ENCODE data around the gene C1QA. TPM values are rescaled to one million over a fixed set of nuclear protein-coding genes. Genes with fewer than 3 reads are reported as not detected.

Gene C1QA
- total and polyA plus RNA-seq, 2 of the 4 experiments (the other 2 are of a cell fraction): not detected

DNA sequence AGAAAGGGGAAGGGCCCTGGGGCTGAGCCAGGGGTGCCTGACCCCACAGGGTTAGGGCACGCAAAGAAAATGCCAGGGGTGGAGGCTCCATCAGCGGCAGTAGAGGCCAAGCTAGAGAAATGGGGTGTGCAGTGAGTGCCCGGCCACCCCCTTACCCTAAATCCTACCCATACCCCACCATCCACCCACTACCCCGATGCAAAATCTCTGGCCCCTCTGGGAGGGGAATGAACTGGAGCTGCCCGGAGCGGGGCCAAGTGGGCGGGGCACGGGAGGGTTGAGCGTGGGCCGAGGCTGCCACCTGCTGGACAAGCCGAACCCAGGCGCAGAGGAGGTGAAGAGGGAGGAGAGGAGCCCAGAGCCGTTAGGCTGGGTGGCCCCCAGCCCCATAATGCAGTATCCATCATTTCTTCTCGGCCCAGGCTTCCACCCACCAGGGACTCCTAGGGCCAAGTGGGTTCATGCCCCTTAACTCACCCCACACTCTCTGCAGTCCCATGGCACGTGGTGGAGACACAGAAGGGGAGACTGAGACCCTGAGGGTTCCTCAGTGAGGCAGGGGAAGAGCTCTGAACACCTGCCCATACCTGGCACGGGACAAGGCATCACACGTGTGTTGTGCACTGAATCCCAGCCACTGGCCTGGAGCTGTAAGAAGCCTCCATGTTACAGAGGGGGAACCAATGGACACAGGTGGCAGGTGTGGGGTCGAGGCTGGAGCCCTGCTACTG lies 5.6 kb downstream of the C1QA start (continued):
- TF ChIP-seq, protein P1, sequence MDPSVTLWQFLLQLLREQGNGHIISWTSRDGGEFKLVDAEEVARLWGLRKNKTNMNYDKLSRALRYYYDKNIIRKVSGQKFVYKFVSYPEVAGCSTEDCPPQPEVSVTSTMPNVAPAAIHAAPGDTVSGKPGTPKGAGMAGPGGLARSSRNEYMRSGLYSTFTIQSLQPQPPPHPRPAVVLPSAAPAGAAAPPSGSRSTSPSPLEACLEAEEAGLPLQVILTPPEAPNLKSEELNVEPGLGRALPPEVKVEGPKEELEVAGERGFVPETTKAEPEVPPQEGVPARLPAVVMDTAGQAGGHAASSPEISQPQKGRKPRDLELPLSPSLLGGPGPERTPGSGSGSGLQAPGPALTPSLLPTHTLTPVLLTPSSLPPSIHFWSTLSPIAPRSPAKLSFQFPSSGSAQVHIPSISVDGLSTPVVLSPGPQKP (IDR thresholded peaks at IDR 0.05; ENCODE audit: borderline replicate concordance, low read depth, low read length): no peak

DNA sequence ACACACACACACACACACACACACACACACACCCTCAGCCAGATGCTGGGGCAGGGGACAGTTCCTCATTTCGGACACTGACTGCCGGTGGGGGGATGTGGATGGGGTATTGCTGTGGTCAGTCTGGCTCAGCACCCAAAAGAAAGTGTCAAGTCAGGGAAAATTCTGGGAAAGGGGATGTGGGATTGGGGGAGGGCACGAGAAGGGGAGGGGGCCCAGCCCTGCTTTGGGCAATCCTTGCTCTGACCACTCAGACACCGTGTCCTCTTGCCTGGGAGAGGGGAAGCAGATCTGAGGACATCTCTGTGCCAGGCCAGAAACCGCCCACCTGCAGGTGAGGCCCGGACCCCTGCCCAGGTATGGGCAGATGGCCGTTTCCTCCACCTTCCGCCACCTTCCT lies 7.0 kb downstream of the C1QA start, which contains the start of gene C1QC:
Gene C1QC, plus strand, starts transcription at position 253 of the 400 bp plus-strand sequence. CDS start 391 bp downstream, outside the sequence.
- no peak within 1 kb of the TSS for H2BK120ac ChIP-seq (ENCODE audit: low read depth, low read length)
- peaks cover 40% of the 10 kb centered on the region for H3K27me3 ChIP-seq (ENCODE audit: control insufficient read depth, insufficient read depth, low read length)
- dilution Hi-C loops (cut with HindIII; ENCODE audit: low sequenced_read_pairs, unreplicated experiment): no loop called here
- no peak within 1 kb of the TSS for H2BK15ac ChIP-seq (ENCODE audit: low read depth, low read length)
- no peaks in the 10 kb centered on the region for H3K9me1 ChIP-seq (ENCODE audit: insufficient read depth, low read length)
- no peak within 1 kb of the TSS for H3K27ac ChIP-seq (ENCODE audit: insufficient read depth, low read length)
- no peaks in the 10 kb centered on the region for H3K79me1 ChIP-seq (ENCODE audit: low read depth in 1 of 2, low read length in 2 of 2)
- no peak within 1 kb of the TSS for H3K9ac ChIP-seq (ENCODE audit: low read depth, low read length)
- no peak within 1 kb of the TSS for H3K56ac ChIP-seq (ENCODE audit: extremely low read depth, insufficient read depth, low read length)
- TF ChIP-seq MAFK (IDR thresholded peaks at IDR 0.05; ENCODE audit: low read depth, low read length) (peak; percentile 34; the same call in 1 of the 2 replicates), BHLHE40 (IDR thresholded peaks at IDR 0.05; ENCODE audit: low read depth, low read length) (no peak)
- no peak within 1 kb of the TSS for H3K4me2 ChIP-seq (ENCODE audit: low read depth, low read length)
- H3K18ac ChIP-seq (ENCODE audit: low read depth, low read length): no peak within 1 kb of the TSS
- no TSS peak for BruUV-seq (replicated peaks)
- peaks cover 5% of the 10 kb centered on the region for H4K20me1 ChIP-seq (ENCODE audit: insufficient read depth, low read length)
- no CpG with 5 or more reads among the region's 8 CpGs for whole genome bisulfite sequencing, 2 experiments (ENCODE audit: extremely low coverage in 2 of 2, insufficient read length in 1 of 2)
- H2BK5ac ChIP-seq (ENCODE audit: low read depth, low read length, poor library complexity, severe bottlenecking): no peak within 1 kb of the TSS
- H3K4me1 ChIP-seq (ENCODE audit: control insufficient read depth, insufficient read depth, low read length): peaks cover 2% of the 10 kb centered on the region; the same call in 1 of the 2 replicates
- H3K14ac ChIP-seq (replicated peaks; ENCODE audit: low read depth, low read length): no peak within 1 kb of the TSS
- H3K36me3 ChIP-seq (ENCODE audit: control insufficient read depth, insufficient read depth, low read length): no peaks in the 10 kb centered on the region
- ChIA-PET POLR2A (ENCODE audit: unreplicated experiment) (no interaction called here), CTCF (no interaction called here)
- H4K8ac ChIP-seq (ENCODE audit: low read depth in 2 of 2, low read length in 2 of 2): no peak within 1 kb of the TSS
- no peak within 1 kb of the TSS for H4K91ac ChIP-seq (ENCODE audit: insufficient read depth, low read depth, low read length)
- ATAC-seq (ENCODE audit: low read depth): no peak
- H3K4me3 ChIP-seq (ENCODE audit: insufficient read depth, low read depth, low read length): no peak within 1 kb of the TSS
- in situ Hi-C loops (cut with MboI; ENCODE audit: low sequenced_read_pairs): no loop called here
- H3K4ac ChIP-seq (ENCODE audit: low read depth, low read length): no peak within 1 kb of the TSS
- H2AK9ac ChIP-seq (replicated peaks; ENCODE audit: low read depth, low read length, poor library complexity): no peak within 1 kb of the TSS
- H4K5ac ChIP-seq (ENCODE audit: low read depth, low read length): no peak within 1 kb of the TSS
- no peaks in the 10 kb centered on the region for H3K9me3 ChIP-seq (ENCODE audit: control insufficient read depth, insufficient read depth, low read length)
- no peak within 1 kb of the TSS for H2AFZ ChIP-seq (replicated peaks; ENCODE audit: low read length, poor library complexity)
- H2BK20ac ChIP-seq (ENCODE audit: low read depth, low read length): no peak within 1 kb of the TSS
- intact Hi-C loops (cut with micrococcal nuclease): loop anchor here (10.0 kb wide), 1 partner anchor 539 kb away; no protein-coding TSS in a partner anchor
- 0 out of 2 replicates have a peak within 1 kb of the TSS, but pooled peaks have one; percentile 18 for H2AK5ac ChIP-seq (ENCODE audit: low read depth, low read length)
- DNase-seq: no peak
- H3K23ac ChIP-seq (ENCODE audit: low read depth, low read length): no peak within 1 kb of the TSS

All from IMR-90 (cell line).